Measurements from ENCODE around the gene KCNN1. TPM values are rescaled to one million over a fixed set of nuclear protein-coding genes. Genes with fewer than 3 reads are reported as not detected.
A peak's percentile ranks its signal among the peaks of the same experiment; 100 is the strongest.

KCNN1 gene
- total and polyA plus RNA-seq, 11 donors: 0.03 to 0.27 (median 0.07) TPM; not detected in 7

DNA sequence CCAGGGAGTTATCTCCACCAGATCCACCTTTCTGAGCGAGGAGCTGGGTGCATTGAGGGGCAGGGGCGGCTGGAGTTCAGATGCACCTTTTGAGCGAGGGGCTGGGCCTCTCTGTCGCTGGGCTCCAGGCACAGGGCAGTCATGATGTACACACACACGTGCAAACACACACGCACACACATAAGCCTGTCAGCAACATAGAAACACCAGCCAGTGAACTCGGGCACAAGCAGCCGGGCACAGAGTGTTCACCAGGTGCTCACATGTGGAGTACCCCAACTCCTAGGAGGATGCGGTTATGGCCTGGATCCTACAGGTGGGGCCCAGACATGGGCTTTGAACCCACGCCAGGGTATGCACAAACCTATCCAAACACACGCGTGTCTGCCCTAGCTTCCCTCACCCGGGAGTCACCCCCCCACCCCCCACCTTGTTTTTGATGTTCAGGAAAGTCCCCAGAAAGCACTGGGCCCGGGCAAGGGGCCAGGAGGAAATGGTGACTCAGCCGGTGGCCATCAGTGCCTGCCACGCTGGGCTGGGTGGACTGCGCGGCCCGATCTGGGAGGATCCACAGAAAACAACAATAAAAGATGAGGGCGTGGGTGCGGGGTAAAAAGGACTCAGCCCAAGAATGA lies 54.3 kb downstream of the KCNN1 start:
- Histone ChIP-seq H3K36me3 (no peaks in the 10 kb centered on the region), H3K9me3 (no peaks in the 10 kb centered on the region), H3K4me3 (peak overlapping the region in 3 of 12 donors; percentile 18 to 38 (median 33)), H3K4me1 (peaks cover 32 to 84% (median 68%) of the 10 kb centered on the region in 12 donors), H3K27ac (peak overlapping the region; percentile 86 to 98 (median 94)), H3K27me3 (no peaks in the 10 kb centered on the region)
- intact Hi-C loops (cut with DNase I): loop anchor here in 1 of 10 donors (2.0 kb wide), 1 partner anchor 28 kb away; no protein-coding TSS in a partner anchor
- 52 to 62% (median 58%) methylated on average over 14 to 21 of the region's 21 CpGs for WGBS, 4 donors
- TF ChIP-seq POLR2A (IDR thresholded peaks at IDR 0.05): peak in 1 of 2 donors; percentile 16
- TF ChIP-seq, protein P1, sequence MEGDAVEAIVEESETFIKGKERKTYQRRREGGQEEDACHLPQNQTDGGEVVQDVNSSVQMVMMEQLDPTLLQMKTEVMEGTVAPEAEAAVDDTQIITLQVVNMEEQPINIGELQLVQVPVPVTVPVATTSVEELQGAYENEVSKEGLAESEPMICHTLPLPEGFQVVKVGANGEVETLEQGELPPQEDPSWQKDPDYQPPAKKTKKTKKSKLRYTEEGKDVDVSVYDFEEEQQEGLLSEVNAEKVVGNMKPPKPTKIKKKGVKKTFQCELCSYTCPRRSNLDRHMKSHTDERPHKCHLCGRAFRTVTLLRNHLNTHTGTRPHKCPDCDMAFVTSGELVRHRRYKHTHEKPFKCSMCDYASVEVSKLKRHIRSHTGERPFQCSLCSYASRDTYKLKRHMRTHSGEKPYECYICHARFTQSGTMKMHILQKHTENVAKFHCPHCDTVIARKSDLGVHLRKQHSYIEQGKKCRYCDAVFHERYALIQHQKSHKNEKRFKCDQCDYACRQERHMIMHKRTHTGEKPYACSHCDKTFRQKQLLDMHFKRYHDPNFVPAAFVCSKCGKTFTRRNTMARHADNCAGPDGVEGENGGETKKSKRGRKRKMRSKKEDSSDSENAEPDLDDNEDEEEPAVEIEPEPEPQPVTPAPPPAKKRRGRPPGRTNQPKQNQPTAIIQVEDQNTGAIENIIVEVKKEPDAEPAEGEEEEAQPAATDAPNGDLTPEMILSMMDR (IDR thresholded peaks at IDR 0.05): no peak
- ATAC-seq: peak; percentile 12 to 66 (median 50)
- DNase-seq: peak; percentile 89 to 95 (median 92)

- Histone ChIP-seq H3K27ac (peak overlapping the region; percentile 86 to 98 (median 94)), H3K4me3 (peak overlapping the region in 3 of 12 donors; percentile 8 to 21 (median 19)), H3K36me3 (no peaks in the 10 kb centered on the region), H3K27me3 (no peaks in the 10 kb centered on the region), H3K4me1 (peaks cover 23 to 59% (median 49%) of the 10 kb centered on the region in 12 donors), H3K9me3 (no peaks in the 10 kb centered on the region)
- peak; percentile 67 to 85 (median 71) for ATAC-seq
- WGBS, 4 donors: 39 to 61% (median 43%) methylated on average over 13 to 23 of the region's 23 CpGs
- TF ChIP-seq, protein P1 (IDR thresholded peaks at IDR 0.05): no peak
- peak in 1 of 2 donors; percentile 39 for TF ChIP-seq POLR2A (IDR thresholded peaks at IDR 0.05)
- DNase-seq: peak; percentile 91 to 97 (median 94)
- intact Hi-C loops (cut with DNase I): loop anchor here in 1 of 10 donors (2.0 kb wide), 1 partner anchor 21 kb away; no protein-coding TSS in a partner anchor
Observed at GRCh38 chr19:18023622-18024251, 56.8 kb downstream of the KCNN1 start.

DNA sequence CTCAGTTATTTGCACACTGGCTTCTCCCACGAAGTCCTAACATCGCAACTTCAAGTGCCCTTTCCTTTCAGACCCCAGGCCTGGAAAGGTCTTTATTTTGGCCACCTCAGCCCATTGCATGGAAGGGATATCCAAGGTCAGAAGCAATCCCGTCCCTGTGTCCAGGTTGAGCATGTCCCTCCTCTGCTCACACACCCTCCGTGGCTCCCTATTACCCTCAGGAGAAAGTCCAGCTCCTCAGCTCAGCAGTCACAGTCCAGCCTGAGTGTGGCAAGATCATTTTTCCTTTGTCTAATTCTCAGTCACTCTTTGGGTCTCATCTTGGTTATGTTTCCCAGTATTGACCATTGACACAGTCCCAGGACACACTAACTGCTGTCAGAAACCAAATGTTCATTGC lies 60.2 kb downstream of the KCNN1 start:
- H3K4me3 ChIP-seq: no peak overlapping the region
- no peaks in the 10 kb centered on the region for H3K9me3 ChIP-seq
- no peak overlapping the region for H3K27ac ChIP-seq
- ATAC-seq (no peak), DNase-seq (no peak)
- no peaks in the 10 kb centered on the region for H3K27me3 ChIP-seq
- TF ChIP-seq, protein P1 (IDR thresholded peaks at IDR 0.05): no peak
- no peak for TF ChIP-seq POLR2A (IDR thresholded peaks at IDR 0.05)
- intact Hi-C loops (cut with DNase I): no loop called here
- H3K36me3 ChIP-seq: no peaks in the 10 kb centered on the region
- peaks cover 14 to 36% (median 25%) of the 10 kb centered on the region in 12 donors for H3K4me1 ChIP-seq
- 92 to 96% (median 94%) methylated on average over 4 of the region's 4 CpGs for WGBS, 4 donors
